Astrocyte (in vitro differentiated cells and primary cell): Measurements from ENCODE around the gene AARS1.

Experiments
- EZH2 ChIP-seq: IDR thresholded peaks from 2 replicates; pipeline ENCODE4 v1.6.1; 2012; ENCODE audit warnings: mild to moderate bottlenecking, low read length, inconsistent platforms; ENCODE audit not compliant: insufficient read depth
- TF ChIP-seq, protein P1 (sequence below): IDR thresholded peaks from 2 replicates; pipeline ENCODE4 v1.5.1; 2011; ENCODE audit warnings: low read depth, mild to moderate bottlenecking, inconsistent platforms, low read length, moderate library complexity; ENCODE audit not compliant: insufficient read depth

DNA sequence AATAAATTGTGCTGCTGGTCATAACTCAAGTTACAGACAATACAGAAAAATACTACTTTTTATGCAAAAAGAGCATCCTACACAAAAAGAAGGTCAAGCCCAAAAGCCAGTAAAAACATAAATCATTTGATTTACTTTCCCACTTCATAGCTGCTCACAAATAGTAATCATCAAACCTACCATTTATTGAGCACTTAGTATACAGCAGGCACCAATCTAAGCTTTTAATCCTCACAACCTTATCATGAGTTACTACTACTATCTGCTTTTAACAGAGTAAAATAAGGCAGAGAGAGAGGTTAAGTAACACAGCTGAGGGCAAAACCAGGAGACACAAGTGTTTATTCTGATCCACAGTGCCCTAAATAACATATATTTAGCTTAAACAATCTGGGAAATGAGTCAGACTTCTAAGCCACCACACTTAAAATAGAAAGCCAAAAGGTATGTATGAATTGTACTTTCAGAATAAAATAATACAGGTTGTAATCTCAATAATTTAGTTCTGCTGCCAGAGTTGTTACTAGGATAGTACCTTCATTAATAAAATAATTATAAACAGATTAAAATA is 1.7 kb upstream of the AARS1 start:
- TF ChIP-seq, protein P1, sequence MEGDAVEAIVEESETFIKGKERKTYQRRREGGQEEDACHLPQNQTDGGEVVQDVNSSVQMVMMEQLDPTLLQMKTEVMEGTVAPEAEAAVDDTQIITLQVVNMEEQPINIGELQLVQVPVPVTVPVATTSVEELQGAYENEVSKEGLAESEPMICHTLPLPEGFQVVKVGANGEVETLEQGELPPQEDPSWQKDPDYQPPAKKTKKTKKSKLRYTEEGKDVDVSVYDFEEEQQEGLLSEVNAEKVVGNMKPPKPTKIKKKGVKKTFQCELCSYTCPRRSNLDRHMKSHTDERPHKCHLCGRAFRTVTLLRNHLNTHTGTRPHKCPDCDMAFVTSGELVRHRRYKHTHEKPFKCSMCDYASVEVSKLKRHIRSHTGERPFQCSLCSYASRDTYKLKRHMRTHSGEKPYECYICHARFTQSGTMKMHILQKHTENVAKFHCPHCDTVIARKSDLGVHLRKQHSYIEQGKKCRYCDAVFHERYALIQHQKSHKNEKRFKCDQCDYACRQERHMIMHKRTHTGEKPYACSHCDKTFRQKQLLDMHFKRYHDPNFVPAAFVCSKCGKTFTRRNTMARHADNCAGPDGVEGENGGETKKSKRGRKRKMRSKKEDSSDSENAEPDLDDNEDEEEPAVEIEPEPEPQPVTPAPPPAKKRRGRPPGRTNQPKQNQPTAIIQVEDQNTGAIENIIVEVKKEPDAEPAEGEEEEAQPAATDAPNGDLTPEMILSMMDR, result no peak
- no peak for TF ChIP-seq EZH2
